ENCODE data around the gene FAM219B. TPM values are rescaled to one million over a fixed set of nuclear protein-coding genes. Genes with fewer than 3 reads are reported as not detected.

The FAM219B gene
- total and polyA plus RNA-seq, 4 donors, result 7.5 to 15.6 (median 12.2) TPM

DNA sequence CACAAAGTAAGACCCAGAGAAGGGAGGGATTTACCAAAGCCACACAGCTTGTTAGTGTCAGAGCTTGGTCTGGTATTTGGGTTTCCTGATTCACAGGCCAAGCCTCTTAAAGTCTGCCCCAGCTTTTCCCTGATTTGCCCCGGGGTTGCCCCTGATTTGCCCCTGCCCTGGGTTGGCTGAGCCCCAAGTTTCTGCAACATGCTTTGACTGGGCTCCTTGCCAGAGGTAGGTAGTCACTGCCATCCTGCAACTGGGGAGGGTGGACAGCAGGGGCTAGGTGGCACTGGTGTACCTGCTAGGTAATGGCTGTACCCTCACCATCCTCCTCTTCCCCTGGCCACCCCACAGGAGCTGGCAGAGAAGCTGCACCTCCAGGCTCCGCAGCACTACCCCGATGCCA is 14.3 kb downstream of the FAM219B start:
- peaks cover 2 to 20% (median 7%) of the 10 kb centered on the region in 4 donors for H3K36me3 ChIP-seq (ENCODE audit: control insufficient read depth in 4 of 4, insufficient read depth in 3 of 4, low read depth in 1 of 4, low read length in 3 of 4)
- H3K4me1 ChIP-seq (ENCODE audit: control insufficient read depth in 4 of 4, insufficient read depth in 4 of 4, low read length in 3 of 4), result peaks cover 7 to 30% (median 21%) of the 10 kb centered on the region in 4 donors
- H3K4me3 ChIP-seq (ENCODE audit: low read depth in 1 of 3, low read length in 3 of 3), result no peak overlapping the region
- H3K27ac ChIP-seq (ENCODE audit: low read depth in 1 of 2, low read length in 2 of 2), result no peak overlapping the region
- no peak for DNase-seq (ENCODE audit: low spot score)
- WGBS, result 38% methylated on average over 3 of the region's 3 CpGs
- H3K9ac ChIP-seq (ENCODE audit: low read depth in 1 of 2, low read length in 2 of 2), result no peak overlapping the region
- TF ChIP-seq, protein P1, sequence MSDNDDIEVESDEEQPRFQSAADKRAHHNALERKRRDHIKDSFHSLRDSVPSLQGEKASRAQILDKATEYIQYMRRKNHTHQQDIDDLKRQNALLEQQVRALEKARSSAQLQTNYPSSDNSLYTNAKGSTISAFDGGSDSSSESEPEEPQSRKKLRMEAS (IDR thresholded peaks at IDR 0.05), result no peak
- TF ChIP-seq, protein P2, sequence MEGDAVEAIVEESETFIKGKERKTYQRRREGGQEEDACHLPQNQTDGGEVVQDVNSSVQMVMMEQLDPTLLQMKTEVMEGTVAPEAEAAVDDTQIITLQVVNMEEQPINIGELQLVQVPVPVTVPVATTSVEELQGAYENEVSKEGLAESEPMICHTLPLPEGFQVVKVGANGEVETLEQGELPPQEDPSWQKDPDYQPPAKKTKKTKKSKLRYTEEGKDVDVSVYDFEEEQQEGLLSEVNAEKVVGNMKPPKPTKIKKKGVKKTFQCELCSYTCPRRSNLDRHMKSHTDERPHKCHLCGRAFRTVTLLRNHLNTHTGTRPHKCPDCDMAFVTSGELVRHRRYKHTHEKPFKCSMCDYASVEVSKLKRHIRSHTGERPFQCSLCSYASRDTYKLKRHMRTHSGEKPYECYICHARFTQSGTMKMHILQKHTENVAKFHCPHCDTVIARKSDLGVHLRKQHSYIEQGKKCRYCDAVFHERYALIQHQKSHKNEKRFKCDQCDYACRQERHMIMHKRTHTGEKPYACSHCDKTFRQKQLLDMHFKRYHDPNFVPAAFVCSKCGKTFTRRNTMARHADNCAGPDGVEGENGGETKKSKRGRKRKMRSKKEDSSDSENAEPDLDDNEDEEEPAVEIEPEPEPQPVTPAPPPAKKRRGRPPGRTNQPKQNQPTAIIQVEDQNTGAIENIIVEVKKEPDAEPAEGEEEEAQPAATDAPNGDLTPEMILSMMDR (IDR thresholded peaks at IDR 0.05; ENCODE audit: low read depth, low read length, missing input control), result peak; percentile 23
- peak in 1 of 2 donors; percentile 48 for TF ChIP-seq RAD21 (IDR thresholded peaks at IDR 0.05)
- peak; percentile 61 to 74 for TF ChIP-seq RXRA (IDR thresholded peaks at IDR 0.05)
- peak; percentile 55 for TF ChIP-seq SP1 (IDR thresholded peaks at IDR 0.05)
- TF ChIP-seq TAF1 (conservative IDR thresholded peaks at IDR 0.05), result no peak
- peak; percentile 38 to 55 for TF ChIP-seq HNF4A (conservative IDR thresholded peaks at IDR 0.05)
- TF ChIP-seq, protein P3, sequence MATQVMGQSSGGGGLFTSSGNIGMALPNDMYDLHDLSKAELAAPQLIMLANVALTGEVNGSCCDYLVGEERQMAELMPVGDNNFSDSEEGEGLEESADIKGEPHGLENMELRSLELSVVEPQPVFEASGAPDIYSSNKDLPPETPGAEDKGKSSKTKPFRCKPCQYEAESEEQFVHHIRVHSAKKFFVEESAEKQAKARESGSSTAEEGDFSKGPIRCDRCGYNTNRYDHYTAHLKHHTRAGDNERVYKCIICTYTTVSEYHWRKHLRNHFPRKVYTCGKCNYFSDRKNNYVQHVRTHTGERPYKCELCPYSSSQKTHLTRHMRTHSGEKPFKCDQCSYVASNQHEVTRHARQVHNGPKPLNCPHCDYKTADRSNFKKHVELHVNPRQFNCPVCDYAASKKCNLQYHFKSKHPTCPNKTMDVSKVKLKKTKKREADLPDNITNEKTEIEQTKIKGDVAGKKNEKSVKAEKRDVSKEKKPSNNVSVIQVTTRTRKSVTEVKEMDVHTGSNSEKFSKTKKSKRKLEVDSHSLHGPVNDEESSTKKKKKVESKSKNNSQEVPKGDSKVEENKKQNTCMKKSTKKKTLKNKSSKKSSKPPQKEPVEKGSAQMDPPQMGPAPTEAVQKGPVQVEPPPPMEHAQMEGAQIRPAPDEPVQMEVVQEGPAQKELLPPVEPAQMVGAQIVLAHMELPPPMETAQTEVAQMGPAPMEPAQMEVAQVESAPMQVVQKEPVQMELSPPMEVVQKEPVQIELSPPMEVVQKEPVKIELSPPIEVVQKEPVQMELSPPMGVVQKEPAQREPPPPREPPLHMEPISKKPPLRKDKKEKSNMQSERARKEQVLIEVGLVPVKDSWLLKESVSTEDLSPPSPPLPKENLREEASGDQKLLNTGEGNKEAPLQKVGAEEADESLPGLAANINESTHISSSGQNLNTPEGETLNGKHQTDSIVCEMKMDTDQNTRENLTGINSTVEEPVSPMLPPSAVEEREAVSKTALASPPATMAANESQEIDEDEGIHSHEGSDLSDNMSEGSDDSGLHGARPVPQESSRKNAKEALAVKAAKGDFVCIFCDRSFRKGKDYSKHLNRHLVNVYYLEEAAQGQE (IDR thresholded peaks at IDR 0.05), result peak; percentile 45
- H3K27me3 ChIP-seq (ENCODE audit: control insufficient read depth in 4 of 4, insufficient read depth in 4 of 4, low read length in 3 of 4), result no peaks in the 10 kb centered on the region
- H3K9me3 ChIP-seq (ENCODE audit: control insufficient read depth in 4 of 4, low read length in 3 of 4), result no peaks in the 10 kb centered on the region

DNA sequence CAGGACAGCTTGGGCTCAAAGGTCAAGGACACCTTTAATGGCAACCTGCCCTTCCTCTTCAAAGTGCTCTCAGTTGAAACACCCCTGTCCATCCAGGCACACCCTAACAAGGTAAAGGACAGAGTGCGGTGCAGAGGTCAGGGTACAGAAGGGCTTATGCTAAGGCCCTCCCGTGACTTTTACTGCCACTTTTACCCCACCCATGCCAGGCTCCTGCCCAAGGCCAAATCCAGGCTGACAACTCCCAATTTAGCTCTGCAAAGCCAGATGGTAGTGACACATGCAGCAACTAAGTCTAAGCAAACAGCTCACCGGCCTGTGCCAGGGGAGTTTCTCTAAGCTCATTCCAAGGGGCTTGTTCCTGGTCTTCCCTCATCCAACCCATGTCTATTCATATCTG is 15.2 kb downstream of the FAM219B start:
- peaks cover 7 to 30% (median 21%) of the 10 kb centered on the region in 4 donors for H3K4me1 ChIP-seq (ENCODE audit: control insufficient read depth in 4 of 4, insufficient read depth in 4 of 4, low read length in 3 of 4)
- WGBS, result 42% methylated on average over 3 of the region's 3 CpGs
- peaks cover 2 to 11% (median 7%) of the 10 kb centered on the region in 4 donors for H3K36me3 ChIP-seq (ENCODE audit: control insufficient read depth in 4 of 4, insufficient read depth in 3 of 4, low read depth in 1 of 4, low read length in 3 of 4)
- H3K9ac ChIP-seq (ENCODE audit: low read depth in 1 of 2, low read length in 2 of 2), result no peak overlapping the region
- no peak for DNase-seq (ENCODE audit: low spot score)
- H3K9me3 ChIP-seq (ENCODE audit: control insufficient read depth in 4 of 4, low read length in 3 of 4), result no peaks in the 10 kb centered on the region
- H3K27me3 ChIP-seq (ENCODE audit: control insufficient read depth in 4 of 4, insufficient read depth in 4 of 4, low read length in 3 of 4), result no peaks in the 10 kb centered on the region
- no peak overlapping the region for H3K4me3 ChIP-seq (ENCODE audit: low read depth in 1 of 3, low read length in 3 of 3)
- H3K27ac ChIP-seq (ENCODE audit: low read depth in 1 of 2, low read length in 2 of 2), result no peak overlapping the region
- TF ChIP-seq TAF1 (conservative IDR thresholded peaks at IDR 0.05) (no peak), NR2F2 (IDR thresholded peaks at IDR 0.05) (peak; percentile 46), HNF4A (conservative IDR thresholded peaks at IDR 0.05) (peak; percentile 98), RXRA (IDR thresholded peaks at IDR 0.05) (peak; percentile 82 to 86), SP1 (IDR thresholded peaks at IDR 0.05) (peak; percentile 64), HNF4G (IDR thresholded peaks at IDR 0.05) (peak; percentile 84)

DNA sequence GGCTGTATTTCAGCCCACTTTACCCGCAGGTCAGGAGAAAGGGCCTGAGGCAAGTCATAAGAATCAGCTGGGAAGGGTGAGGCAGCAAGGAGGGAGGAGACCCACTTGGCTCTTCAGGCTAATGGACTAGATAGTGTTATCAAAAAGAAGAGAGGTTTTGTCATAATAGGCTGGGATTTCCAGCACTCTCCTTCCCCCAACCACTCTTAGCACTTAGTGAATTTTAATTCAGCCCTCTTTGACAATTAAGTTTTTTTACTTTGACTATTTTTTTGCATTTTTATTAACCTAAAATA is 16.0 kb downstream of the FAM219B start:
- Histone ChIP-seq H3K9ac (ENCODE audit: low read depth in 1 of 2, low read length in 2 of 2) (peak overlapping the region in 1 of 2 donors; percentile 5), H3K36me3 (ENCODE audit: control insufficient read depth in 4 of 4, insufficient read depth in 3 of 4, low read depth in 1 of 4, low read length in 3 of 4) (peaks cover 0 to 6% (median 4%) of the 10 kb centered on the region in 4 donors), H3K27me3 (ENCODE audit: control insufficient read depth in 4 of 4, insufficient read depth in 4 of 4, low read length in 3 of 4) (no peaks in the 10 kb centered on the region), H3K4me3 (ENCODE audit: low read depth in 1 of 3, low read length in 3 of 3) (peak overlapping the region in 2 of 3 donors; percentile 66 to 78), H3K27ac (ENCODE audit: low read depth in 1 of 2, low read length in 2 of 2) (peak overlapping the region; percentile 58 to 77), H3K4me1 (ENCODE audit: control insufficient read depth in 4 of 4, insufficient read depth in 4 of 4, low read length in 3 of 4) (peaks cover 7 to 30% (median 21%) of the 10 kb centered on the region in 4 donors), H3K9me3 (ENCODE audit: control insufficient read depth in 4 of 4, low read length in 3 of 4) (no peaks in the 10 kb centered on the region)
- 24% methylated on average over 1 of the region's 1 CpG for WGBS
- no peak for DNase-seq (ENCODE audit: low spot score)
- TF ChIP-seq RAD21 (IDR thresholded peaks at IDR 0.05), result no peak
- TF ChIP-seq, protein P2 (IDR thresholded peaks at IDR 0.05; ENCODE audit: low read depth, low read length, missing input control), result no peak
- TF ChIP-seq SP1 (IDR thresholded peaks at IDR 0.05), result no peak
- TF ChIP-seq, protein P1 (IDR thresholded peaks at IDR 0.05), result no peak

Measured in liver (tissue), 9 donors.